ENCODE data around the gene GPR183.

Gene GPR183

DNA sequence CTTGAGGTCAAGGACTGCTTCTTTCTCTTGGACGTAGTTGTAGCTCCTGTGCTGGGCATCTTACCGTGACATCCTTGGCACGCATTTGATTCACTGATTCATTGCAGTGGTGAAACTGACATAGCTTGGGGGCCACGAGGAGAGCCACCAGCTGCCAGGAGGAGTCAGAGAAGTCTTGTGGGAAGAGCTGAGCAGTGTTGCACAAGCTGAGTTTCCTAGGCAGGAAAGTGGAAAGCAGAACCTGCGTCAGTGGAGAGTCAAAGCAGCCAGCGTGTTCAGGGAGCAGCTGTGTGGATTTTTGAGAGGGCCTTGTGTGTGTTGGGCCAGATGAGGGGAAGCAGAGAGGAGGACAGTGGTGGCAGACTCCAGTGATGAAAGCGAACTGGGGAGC lies 5.3 kb upstream of the GPR183 start:
- no peak for DNase-seq (ENCODE audit: low read depth in 2 of 2)

DNA sequence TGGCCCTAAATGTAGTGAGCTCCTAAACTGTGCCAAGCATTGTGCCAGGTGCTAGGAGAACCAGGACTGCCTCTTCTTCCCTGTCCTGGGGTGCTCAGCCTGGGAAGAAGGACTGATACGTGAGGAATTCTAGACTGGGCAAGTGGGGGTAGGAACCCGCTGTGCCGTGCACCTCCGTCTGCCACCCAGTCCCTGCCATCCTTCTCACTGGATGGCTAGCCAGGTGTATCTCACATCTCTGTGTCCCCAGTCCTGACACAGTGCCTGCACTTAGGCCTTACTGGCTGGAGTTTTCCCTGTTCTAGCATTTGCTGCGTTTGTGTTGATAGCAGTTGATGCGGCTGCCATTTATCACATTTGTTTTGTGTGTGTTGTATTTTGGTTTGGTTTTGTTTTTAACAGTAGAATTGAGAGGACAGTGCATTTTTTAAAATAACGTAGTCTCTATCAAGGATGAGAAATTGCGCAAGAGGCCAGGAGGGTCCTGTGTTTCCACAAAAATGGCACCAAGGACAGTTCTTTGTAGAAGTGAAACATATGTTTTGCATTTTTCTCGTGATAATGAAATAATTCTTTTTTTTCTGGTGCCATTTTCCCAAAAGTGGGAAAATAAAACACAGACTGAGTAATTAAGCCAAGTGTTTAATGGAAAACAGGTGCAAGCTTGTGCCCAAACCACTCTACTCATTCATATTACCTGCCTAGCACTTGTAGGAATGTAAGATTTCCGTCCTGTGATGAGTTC lies 4.7 kb upstream of the GPR183 start:
- DNase-seq (ENCODE audit: low read depth in 2 of 2) = no peak

DNA sequence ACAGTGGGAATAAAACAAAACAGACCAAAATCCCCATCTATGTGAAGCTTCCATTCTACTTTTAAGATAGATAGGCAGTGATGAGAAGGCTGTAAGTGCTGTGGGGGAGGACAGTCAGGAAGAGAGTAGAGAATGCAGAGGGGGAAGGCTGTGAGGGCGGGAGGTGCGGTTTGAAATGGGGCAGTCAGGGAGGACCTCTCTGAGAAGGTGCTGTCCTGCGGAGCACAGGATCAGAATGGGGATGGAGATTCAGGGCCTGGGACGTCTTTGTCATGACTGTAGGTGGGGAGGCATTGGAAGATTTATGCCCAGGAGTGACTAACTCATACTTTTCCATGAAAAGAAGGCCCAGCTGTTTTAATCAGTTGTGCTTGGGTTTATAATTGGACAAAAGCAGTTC lies 3.9 kb upstream of the GPR183 start:
- DNase-seq (ENCODE audit: low read depth in 2 of 2) = no peak

DNA sequence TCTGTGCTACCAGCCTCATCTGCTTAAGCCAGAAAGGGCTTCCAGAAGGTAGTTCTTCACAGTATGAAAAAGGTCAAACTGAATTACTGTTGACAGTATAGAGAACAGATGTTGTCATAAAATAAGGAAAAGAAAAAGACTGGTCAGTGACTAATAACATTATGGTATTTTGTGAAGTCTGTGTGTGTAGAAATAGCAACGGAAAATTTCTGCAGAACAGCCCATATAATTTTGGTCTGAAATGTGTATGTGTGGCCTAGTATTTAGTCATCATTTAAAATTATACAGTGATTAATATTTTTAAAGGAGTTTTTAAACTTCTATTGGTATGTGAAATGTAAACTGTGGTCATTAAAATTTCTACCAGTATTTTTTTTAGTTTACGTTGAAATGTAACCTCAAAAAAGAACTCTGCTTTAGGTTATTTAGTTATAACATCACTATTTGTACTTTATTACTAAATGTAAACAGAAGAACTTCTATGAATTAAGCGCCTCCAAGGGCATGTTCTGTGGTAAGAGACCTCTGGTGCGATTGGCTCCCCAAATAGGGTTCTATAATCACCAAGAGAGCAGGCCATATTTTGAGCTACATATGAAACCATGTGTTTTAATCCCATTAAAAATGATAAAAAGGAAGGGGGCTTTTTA lies 3.3 kb upstream of the GPR183 start:
- DNase-seq (ENCODE audit: low read depth in 2 of 2) = no peak

DNA sequence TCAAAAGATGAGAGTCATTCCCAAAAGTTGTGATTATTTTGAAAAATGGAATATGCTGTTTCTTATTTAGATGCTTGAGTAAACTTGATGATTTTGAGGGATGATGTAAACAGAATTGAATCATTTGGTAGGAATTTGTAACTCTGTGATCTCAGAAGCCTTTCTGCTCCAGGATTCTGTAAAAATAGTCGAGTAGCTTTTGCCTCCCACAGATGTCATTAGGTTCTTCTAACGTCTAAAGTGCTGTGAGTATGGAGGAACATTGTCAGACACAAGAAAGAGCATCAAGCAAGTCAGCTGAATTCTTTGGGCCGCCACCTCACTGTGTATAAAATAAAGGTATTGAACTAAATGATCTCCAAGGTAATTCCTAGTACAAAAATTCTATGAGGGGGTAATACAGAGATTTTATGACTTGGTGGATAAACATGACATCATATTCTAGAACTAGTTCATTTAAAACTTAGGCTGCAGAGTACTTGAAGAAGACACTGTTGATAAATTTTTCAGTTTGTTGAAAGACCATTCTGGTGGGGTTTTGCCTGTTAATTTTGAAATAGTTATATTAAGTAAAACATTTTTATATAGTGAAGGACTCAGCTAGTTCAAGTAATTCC lies 1.4 kb upstream of the GPR183 start:
- DNase-seq (ENCODE audit: low read depth in 2 of 2) = no peak

DNA sequence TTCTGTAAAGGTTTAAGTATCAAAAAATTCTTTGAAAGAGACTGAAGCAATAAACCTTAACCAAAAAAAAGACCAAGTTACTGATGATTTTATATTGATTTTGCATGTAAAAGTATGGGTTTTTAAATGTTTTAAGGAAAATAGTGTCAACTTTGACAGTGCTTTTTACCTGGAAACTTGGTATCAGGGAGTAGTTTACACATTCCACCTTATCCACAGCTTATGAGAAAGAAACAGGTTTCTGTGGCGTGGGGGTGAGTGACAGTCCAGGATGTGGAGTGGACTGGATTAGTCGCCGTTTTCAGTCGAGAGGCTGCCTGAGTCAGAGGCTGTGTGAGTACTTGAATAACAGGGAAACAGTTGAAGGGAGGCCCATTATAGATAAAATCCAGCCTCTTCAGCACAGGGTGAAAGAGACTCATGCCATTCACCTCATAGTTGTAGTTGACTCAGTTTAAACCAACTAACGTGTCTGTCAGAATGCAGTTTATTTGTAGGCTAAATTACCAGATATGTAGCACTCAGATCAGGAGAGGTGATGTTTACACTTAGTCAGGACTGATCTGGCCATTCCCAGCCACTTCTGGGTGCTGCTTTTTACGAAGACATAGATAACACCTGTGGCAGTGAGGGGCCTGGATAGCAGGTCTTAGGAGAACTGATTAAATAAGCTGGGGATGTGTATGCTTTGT lies 595 bp upstream of the GPR183 start:
- peak; percentile 41 to 48 for DNase-seq (ENCODE audit: low read depth in 2 of 2)

DNA sequence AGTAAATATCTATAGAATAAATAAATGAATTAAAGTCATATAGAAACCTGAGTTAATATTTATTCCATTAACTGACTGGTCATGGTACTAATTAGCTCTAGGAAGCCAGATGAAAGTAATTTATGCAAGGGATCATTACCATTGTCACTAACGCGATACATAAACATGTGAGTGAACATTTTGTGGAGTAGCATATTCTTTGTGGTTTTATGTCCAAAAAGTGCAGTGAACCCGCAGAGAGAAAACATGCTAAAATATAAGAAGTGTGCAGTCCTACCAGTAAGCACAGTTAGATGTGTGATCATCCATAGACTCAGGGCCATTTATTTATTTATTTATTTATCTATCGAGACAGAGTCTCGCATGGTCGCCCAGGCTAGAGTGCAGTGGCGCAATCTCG lies 1.6 kb downstream of the GPR183 start:
- DNase-seq (ENCODE audit: low read depth in 2 of 2) = no peak

DNA sequence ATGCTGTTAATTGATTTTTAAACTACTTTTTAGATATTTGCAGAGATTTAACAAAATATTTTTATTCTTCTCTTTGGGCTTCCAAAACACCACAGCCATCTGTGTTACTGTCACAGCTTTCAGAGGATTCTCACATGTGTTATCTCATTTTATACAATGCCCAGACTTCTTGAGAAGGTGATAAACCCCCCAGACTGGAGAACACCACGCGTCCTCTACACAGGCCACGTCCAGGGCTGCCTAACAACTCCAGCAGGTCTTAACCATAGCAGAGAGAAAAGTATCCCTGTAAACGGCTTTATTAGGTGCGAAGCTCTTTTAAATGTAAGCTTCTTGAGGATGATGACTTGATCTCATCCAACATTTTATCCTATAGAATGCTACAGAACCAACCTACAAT lies 2.0 kb downstream of the GPR183 start:
- no peak for DNase-seq (ENCODE audit: low read depth in 2 of 2)

DNA sequence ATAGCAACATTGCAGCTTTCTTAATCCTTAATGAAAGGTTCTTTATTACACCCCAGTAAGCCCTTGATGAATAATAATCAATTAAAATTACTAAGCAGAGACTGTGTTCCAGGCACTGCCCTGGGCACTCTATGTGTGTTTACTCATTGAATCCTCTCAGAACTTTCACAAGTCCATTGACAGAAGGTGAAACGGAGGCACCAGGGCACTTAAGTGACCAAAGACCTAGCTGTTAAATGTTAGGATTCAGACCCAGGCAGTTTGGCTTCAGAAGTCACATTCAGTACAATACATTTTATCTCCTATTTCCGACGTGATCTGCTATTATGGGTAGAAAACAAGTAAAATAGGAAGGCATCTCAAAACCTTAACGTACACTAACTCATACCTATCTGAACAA lies 2.7 kb downstream of the GPR183 start:
- no peak for DNase-seq (ENCODE audit: low read depth in 2 of 2)

DNA sequence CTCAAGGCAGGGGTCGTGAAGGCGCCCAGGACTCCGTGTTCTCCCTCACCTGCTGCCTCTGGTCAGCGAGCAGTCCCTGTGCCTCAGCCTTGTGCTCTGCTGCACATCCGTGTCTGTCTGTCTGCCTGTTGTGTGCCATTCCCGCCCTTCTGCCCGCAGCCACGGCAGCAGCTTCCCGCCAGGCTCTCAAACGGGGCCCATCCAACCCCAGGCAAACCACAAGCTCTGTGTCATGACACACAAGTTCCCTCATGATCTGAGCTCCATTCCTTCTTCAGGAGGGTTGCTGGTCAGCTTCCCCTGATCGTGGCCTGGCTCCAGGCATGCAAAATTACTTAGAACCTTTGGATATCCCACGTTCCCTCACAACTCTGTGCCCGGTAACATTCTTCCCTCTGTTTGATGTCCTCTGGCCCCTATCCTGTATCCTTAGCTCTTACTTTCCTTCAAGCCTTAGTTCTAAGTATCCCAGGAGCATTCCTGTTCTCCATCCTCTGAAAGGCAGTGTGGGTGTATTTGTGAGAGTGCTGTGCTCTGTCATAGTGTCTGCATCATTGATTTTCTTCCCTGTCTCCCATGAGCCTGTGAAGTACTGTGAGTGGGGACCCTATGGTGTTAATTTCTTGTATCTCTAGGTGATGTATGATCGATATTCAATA lies 3.2 kb downstream of the GPR183 start:
- peak; percentile 22 to 39 for DNase-seq (ENCODE audit: low read depth in 2 of 2)

DNA sequence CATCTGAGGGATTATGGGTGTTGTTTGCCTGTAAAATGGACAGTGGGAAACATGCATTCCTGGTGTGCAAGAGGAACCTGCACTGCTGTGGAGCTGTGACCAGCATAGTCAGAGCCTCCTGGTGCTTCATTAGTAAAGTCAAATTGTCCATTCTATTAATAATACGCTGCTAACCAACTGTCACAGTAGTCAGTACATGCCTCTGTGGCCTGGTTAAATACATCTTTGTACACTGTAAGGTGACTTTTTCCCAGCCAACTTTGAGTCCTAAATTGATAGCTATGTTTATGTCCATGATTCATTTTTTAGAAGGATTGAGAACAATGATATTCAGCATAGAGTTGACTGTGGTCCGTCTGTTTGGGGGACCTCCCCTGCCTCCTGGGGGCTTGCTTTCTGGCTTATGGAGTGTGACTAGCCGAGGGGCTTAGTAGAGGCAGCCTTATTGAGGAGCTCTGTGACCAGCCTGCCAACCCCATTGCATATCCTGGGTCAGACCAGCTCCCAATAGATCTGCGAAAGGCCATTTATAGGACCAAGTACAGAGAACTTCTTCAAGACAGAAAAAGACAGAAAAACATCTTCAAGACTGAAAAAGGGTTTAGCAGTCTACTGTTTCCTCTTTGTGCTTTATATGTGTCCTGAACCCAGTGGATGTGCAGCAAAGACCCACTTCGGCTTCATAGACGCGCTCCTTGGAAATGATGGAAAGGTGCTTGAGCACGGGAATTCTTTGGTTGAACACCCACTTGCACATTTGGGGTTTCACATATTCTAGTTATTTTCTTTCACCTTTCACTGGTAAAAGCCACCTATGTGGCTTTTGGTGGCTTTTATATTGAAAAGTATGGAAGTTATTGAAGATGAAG lies 4.3 kb downstream of the GPR183 start:
- no peak for DNase-seq (ENCODE audit: low read depth in 2 of 2)

DNA sequence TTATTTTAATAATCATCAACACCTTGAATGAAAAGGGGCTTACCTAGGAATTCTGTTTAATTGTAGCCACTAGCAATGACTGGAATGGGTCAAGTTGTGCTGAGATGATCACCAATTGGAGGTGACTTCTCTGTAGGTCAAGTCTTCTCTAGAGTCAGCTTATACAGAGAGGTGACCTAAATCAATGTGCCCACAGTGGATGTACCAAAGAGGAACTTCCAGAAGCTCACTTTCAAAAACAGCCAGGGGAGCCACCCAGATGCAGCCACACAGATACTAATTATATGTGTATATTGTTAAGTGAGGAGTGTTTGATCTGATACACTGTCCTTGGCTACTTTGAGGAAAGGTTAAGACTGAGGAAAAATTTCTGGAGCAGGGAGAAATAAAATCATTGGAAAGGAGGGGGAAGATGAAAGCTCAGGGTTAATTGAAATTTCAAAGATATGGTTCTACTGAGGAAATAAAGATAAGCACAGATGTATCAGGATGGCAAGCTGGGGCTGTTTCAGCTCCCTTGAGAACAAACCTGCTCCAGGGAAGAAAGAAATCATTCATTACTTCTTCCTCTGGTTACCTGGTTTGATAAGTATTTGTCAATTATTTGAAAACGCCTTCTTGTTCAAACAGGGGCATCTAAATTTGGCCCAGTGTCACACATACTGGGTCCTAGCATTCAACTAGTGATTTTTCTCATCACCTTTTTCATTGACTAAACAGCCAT lies 5.1 kb downstream of the GPR183 start:
- DNase-seq (ENCODE audit: low read depth in 2 of 2) = no peak

DNA sequence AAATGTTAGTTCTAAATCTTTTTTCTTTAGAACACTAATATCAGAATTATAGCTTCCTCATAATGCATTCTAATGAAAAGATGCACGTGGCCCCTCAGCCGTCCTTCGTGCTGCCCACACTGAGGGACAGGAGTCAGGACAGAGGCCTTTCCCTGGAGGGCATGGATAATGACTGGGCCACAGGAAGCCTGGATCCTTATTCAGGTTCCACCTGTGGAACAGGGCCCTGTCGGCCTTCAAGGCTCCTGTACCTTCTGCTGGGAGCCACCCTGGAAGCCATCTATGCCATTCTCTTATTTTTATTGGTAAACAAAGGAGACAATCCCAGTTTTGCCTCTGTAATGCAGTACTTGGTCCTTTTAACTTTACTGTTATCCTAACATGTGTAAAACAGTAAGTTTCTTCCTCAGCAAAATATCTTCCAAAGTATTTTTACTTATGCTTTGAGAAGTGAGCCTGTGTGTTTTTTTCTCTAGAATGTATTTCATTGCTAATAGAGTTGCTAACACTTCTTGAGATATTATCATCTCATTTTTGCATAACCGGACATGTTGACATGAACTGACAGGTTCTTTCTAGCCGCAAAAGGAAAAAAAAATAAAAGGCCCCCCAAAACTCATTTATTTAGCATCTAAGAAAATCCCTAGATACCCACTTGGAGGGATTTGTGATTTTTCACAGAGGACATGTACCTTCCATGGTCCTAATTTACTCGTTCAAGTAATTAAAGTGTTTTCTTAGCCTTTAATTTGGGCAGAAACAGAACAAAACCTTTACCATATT lies 6.0 kb downstream of the GPR183 start:
- DNase-seq (ENCODE audit: low read depth in 2 of 2) = no peak

DNA sequence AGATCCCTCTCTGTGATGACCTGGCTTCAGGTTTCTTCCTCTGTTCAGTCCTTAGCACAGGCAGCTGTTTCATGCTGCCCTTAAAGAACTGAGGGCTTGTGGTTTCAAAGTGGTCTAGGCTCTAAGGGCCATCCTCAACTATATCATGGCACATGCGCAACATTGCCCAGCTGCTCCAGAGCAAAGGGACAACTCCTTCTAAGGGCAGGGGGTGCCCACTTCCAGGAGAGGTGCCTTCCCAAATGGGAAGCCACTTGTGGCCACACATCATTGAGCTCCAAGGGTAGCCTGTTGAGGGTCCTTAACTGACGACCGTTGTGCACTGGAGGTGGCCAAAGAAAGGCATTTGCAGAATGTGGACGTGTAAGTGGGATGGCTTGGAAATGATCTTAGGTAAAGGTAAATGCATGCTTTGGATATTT lies 7.3 kb downstream of the GPR183 start:
- no peak for DNase-seq (ENCODE audit: low read depth in 2 of 2)

DNA sequence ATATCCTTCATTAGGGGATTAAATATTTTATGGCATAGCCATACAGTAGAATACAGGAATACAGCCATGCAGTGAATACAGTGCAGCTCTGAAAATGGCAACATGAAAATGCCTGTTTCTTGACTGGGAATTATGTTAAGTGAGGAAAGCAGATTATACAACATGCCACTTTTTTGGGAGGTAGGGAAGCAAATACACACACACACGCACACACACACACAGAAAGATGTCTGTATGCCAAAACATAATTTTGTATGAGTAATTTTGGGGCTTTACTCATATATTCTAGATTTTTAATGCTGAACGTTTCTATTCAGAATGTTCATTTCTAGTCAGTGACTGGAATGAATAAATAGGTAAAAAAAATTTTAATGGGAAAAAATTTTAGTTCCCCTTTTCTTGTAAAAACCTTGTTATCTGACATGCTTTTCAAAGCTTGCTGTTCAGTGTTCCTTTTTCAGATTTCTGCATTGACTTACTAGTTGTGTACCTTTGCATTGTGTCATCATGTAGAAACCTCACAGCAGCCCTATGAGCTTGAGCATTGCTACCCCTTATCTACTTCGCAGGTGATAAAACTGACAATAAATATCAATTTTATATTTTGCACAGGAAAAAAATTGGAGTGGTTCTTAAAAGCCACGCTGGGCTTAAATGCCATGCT lies 7.8 kb downstream of the GPR183 start:
- DNase-seq (ENCODE audit: low read depth in 2 of 2) = no peak

DNA sequence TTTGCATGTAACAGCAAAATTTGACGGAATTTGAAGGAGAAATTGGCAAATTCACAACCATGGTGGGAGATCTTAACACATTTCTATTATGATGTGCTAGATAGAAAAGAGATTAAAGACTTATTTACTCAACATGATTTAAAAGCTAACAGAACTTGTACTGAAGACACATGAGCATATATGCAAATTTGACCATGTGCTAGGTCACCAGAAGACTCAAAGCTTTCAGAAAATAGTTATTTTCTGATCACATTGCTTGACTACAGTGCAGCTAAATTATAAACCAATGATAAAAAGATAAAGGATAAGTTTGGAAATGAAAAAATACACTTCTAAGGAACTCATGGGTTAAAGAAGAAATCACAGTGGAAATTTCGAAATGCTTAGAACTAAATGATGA lies 9.1 kb downstream of the GPR183 start:
- no peak for DNase-seq (ENCODE audit: low read depth in 2 of 2)

DNA sequence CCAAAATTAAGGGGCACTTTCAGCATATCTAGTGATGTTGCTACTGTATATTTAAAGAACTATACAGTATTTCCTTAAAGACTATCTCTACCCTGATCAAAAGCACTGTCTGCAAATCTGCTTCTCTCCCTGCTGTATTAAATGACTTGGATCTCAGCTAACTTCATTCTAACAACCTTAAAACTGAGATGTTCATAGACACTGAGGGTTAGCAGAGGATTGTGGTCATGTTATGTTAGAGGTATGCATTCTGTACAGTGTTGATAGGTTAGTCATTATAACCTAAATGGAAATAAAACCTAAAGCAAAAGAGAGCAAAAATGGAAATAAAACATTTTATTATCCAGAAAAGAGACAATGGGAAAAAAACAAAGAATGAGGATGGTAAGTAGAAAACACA lies 9.9 kb downstream of the GPR183 start:
- DNase-seq (ENCODE audit: low read depth in 2 of 2) = no peak

DNA sequence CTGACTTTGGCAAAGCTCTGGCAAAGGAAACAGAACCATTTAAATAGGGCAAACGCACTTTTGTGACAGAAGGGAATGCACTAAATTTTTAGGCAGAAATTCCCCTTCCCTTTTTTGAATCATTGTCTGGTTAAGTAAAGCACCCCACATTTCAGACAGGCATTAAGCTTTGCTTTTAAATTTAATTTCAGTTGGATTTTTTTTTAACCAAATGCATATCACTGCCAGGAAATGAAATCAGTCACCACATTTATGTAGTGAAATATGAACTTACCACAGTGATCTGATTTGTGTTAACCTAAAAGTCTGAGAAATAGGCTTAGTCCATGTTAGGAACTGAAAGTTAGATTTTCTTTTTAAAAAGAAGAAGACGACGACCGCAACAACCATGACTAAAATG lies 10.8 kb downstream of the GPR183 start:
- DNase-seq (ENCODE audit: low read depth in 2 of 2) = no peak
